DOHH2 (cell line): ENCODE results near the gene SPRED3.

Experiments used
- H3F3A ChIP-seq: fragments of 200-600 bp; sonication (generic), shearing (Covaris generic); 2 replicates; pipeline ENCODE4 v1.6.0; 2016; ENCODE audit warnings: antibody characterized with exemption, mild to moderate bottlenecking; ENCODE audit not compliant: control insufficient read depth, insufficient read depth
- H3K27ac ChIP-seq: fragments of 200-600 bp; sonication (generic); 2 replicates; pipeline ENCODE4 v1.5.1; 2014; ENCODE audit warnings: low read depth, mild to moderate bottlenecking, low read length, moderate library complexity
- H3K27me3 ChIP-seq: fragments of 200-600 bp; sonication (generic); 2 replicates; pipeline ENCODE4 v1.6.1; 2014; ENCODE audit warnings: mild to moderate bottlenecking, low read length, mixed read lengths; ENCODE audit not compliant: control insufficient read depth
- H3K36me3 ChIP-seq: fragments of 200-600 bp; sonication (generic); 2 replicates; pipeline ENCODE4 v1.6.1; 2014; ENCODE audit warnings: mild to moderate bottlenecking, low read length, moderate library complexity, mixed read lengths; ENCODE audit not compliant: control insufficient read depth
- H3K4me1 ChIP-seq: fragments of 200-600 bp; sonication (generic); 2 replicates; pipeline ENCODE4 v1.6.1; 2014; ENCODE audit warnings: mild to moderate bottlenecking, low read length, mixed read lengths; ENCODE audit not compliant: control insufficient read depth
- H3K4me2 ChIP-seq: fragments of 200-600 bp; sonication (generic); 2 replicates; pipeline ENCODE4 v1.6.0; 2014; ENCODE audit warnings: mild to moderate bottlenecking, low read length, moderate library complexity
- H3K4me3 ChIP-seq: fragments of 200-600 bp; sonication (generic); 2 replicates; pipeline ENCODE4 v1.5.1; 2014; ENCODE audit warnings: mild to moderate bottlenecking, low read length, mixed read lengths
- H3K79me2 ChIP-seq: fragments of 200-600 bp; sonication (generic); 2 replicates; pipeline ENCODE4 v1.6.1; 2014; ENCODE audit warnings: mild to moderate bottlenecking, low read length, mixed read lengths; ENCODE audit not compliant: control insufficient read depth
- H3K9me2 ChIP-seq: fragments of 200-600 bp; sonication (generic); replicated peaks from 2 replicates; pipeline ENCODE4 v1.6.1; 2014; ENCODE audit warnings: mild to moderate bottlenecking, low read length, mixed read lengths; ENCODE audit not compliant: control insufficient read depth
- H3K9me3 ChIP-seq: fragments of 200-600 bp; sonication (generic); 2 replicates; pipeline ENCODE4 v1.6.1; 2014; ENCODE audit warnings: antibody characterized with exemption, low read length, mixed read lengths; ENCODE audit not compliant: control insufficient read depth, insufficient read depth
- H4K20me1 ChIP-seq: fragments of 200-600 bp; sonication (generic); 2 replicates; pipeline ENCODE4 v1.6.0; 2014; ENCODE audit warnings: low read depth, mild to moderate bottlenecking, antibody characterized with exemption, low read length, moderate library complexity; ENCODE audit not compliant: control insufficient read depth, insufficient read depth
- EZH2phosphoT487 ChIP-seq: fragments of 200-600 bp; sonication (generic); IDR thresholded peaks from 2 replicates; pipeline ENCODE4 v1.6.1; 2017; ENCODE audit warnings: borderline replicate concordance, mild to moderate bottlenecking, antibody characterized with exemption, low read length, moderate library complexity, mixed read lengths
- TF ChIP-seq, protein P1 (sequence below): fragments of 200-600 bp; sonication (generic); IDR thresholded peaks from one replicate; pipeline ENCODE4 v1.5.1; 2014; ENCODE audit warnings: antibody characterized with exemption, mild to moderate bottlenecking, low read depth, low read length; ENCODE audit not compliant: poor library complexity, severe bottlenecking

SPRED3 gene

DNA sequence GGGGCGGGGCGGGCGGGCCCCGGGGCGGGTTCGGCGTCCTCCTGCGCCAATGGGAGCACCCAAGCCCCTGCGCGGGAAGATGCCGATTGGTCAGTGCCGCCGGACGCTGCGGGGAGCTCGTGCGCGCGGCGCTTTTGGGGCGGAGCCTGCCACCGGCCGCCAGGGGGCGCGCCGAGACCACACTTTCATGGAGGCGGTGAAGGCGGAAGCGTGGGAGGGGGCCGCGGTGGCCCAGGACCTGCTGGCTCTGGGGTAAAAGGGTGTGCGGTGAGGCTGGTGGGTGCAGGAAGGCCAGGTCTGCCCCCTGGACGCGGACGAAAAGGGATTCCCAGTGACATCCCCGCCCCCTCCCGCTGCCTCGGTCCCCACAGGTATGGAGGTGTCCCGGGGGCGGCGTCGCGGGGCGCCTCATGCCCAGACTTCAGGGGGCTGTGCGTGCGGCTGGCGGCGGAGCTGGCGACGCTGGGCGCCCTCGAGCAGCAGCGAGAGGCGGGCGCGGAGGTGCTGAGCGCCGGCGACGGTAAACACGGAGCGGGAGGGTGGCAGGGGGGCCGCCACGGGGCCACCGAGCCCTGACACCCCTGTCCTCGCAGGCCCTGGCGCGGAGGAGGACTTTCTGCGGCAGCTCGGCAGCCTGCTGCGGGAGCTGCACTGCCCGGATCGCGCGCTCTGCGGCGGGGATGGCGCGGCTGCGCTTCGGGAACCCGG lies 14.6 kb downstream of the SPRED3 start, which contains the start of gene FAM98C:
TSS of gene FAM98C (plus strand) at position 127 of the 708 bp plus-strand sequence. CDS start at position 188, 61 bp downstream.
- no peaks in the 10 kb centered on the region for H3F3A ChIP-seq
- no peaks in the 10 kb centered on the region for H3K36me3 ChIP-seq
- no peak for TF ChIP-seq EZH2phosphoT487
- TF ChIP-seq, protein P1, sequence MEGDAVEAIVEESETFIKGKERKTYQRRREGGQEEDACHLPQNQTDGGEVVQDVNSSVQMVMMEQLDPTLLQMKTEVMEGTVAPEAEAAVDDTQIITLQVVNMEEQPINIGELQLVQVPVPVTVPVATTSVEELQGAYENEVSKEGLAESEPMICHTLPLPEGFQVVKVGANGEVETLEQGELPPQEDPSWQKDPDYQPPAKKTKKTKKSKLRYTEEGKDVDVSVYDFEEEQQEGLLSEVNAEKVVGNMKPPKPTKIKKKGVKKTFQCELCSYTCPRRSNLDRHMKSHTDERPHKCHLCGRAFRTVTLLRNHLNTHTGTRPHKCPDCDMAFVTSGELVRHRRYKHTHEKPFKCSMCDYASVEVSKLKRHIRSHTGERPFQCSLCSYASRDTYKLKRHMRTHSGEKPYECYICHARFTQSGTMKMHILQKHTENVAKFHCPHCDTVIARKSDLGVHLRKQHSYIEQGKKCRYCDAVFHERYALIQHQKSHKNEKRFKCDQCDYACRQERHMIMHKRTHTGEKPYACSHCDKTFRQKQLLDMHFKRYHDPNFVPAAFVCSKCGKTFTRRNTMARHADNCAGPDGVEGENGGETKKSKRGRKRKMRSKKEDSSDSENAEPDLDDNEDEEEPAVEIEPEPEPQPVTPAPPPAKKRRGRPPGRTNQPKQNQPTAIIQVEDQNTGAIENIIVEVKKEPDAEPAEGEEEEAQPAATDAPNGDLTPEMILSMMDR = peak; percentile 91
- H3K27ac ChIP-seq = no peak within 1 kb of the TSS; the same call in 1 of the 2 replicates
- no peaks in the 10 kb centered on the region for H4K20me1 ChIP-seq
- peaks cover 9% of the 10 kb centered on the region for H3K4me1 ChIP-seq
- no peaks in the 10 kb centered on the region for H3K9me3 ChIP-seq
- peak within 1 kb of the TSS; percentile 76 for H3K4me2 ChIP-seq
- H3K9me2 ChIP-seq = no peaks in the 10 kb centered on the region
- no peaks in the 10 kb centered on the region for H3K27me3 ChIP-seq
- peaks cover 4% of the 10 kb centered on the region; the same call in 1 of the 2 replicates for H3K79me2 ChIP-seq
- H3K4me3 ChIP-seq = peak within 1 kb of the TSS; percentile 82

DNA sequence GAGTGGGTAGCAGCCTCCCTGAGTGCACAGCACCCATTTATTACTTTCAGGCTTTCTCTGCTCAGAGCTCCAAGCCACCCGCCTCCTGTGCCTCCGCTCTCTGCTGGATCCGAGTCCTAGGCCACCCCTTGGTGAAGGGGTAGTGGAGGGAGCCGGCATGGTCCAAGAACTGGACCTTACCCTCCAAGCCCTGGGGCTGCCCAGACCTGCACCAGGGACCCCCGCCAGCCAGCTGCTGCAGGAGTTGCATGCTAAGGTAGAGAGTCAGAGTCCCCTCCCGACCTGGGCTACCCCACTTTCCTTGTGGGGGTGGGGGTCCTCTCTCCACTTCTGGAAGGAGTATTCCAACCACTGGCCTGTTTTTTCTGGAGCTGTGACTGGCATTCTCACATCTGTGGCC lies 16.4 kb downstream of the SPRED3 start:
- H4K20me1 ChIP-seq = no peaks in the 10 kb centered on the region
- H3K27ac ChIP-seq = no peak overlapping the region
- TF ChIP-seq EZH2phosphoT487 = no peak
- TF ChIP-seq, protein P1 = no peak
- H3K4me3 ChIP-seq = no peak overlapping the region
- H3K4me1 ChIP-seq = peaks cover 9% of the 10 kb centered on the region
- no peaks in the 10 kb centered on the region for H3K9me2 ChIP-seq
- no peak overlapping the region for H3K4me2 ChIP-seq
- H3K9me3 ChIP-seq = no peaks in the 10 kb centered on the region
- no peaks in the 10 kb centered on the region for H3K27me3 ChIP-seq
- H3F3A ChIP-seq = no peaks in the 10 kb centered on the region
- H3K36me3 ChIP-seq = no peaks in the 10 kb centered on the region
- H3K79me2 ChIP-seq = peaks cover 4% of the 10 kb centered on the region; the same call in 1 of the 2 replicates

DNA sequence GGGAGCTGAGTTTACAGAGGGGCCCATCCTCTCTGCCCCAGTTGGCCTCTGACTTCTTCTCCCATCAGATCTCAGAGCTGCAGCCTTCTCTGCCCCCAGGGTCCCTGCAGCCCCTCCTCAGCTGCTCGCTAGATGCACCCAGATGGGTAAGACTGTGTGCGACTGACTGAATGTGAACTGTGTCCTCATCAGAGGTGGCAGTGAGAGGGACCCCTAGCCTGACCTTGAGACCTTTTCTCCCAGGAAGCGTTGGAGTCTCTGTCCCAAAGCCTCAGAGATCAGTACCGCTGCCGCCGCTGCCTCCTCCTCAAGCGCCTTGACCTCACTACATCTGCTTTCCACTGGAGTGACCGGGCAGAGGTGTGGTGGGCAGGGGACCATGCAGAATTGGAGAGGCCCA lies 16.8 kb downstream of the SPRED3 start:
- no peaks in the 10 kb centered on the region for H3K9me3 ChIP-seq
- 0 out of 2 replicates have a peak, but pooled peaks cover 2% of the 10 kb centered on the region for H4K20me1 ChIP-seq
- H3K27me3 ChIP-seq = no peaks in the 10 kb centered on the region
- peaks cover 9% of the 10 kb centered on the region for H3K4me1 ChIP-seq
- peaks cover 4% of the 10 kb centered on the region; the same call in 1 of the 2 replicates for H3K79me2 ChIP-seq
- TF ChIP-seq, protein P1 = no peak
- TF ChIP-seq EZH2phosphoT487 = no peak
- no peak overlapping the region for H3K4me2 ChIP-seq
- H3K4me3 ChIP-seq = no peak overlapping the region
- H3K9me2 ChIP-seq = no peaks in the 10 kb centered on the region
- H3K36me3 ChIP-seq = no peaks in the 10 kb centered on the region
- no peak overlapping the region for H3K27ac ChIP-seq
- H3F3A ChIP-seq = no peaks in the 10 kb centered on the region
